Adrenal gland (tissue), 12 donors: ENCODE data around the gene ZMAT5. TPM values are rescaled to one million over a fixed set of nuclear protein-coding genes. Genes with fewer than 3 reads are reported as not detected.

Source experiments
- DNase-seq, 7 donors: peaks; one replicate each; pipeline ENCODE4 v3.0.0-alpha.2; 2019 to 2020
- H3K27ac ChIP-seq, 5 donors: fragments of 200-600 bp; sonication (generic) in 4 of 5; 1 replicate in 3 of 5; 2 replicates in 2 of 5; pipeline versions ENCODE4 v1.5.1 to v1.8.0; 2016 to 2020; ENCODE audit warnings: mild to moderate bottlenecking in 1 of 5
- H3K27me3 ChIP-seq: fragments of 200-600 bp; 2 replicates; pipeline ENCODE4 v1.8.0; 2021
- H3K36me3 ChIP-seq, 2 donors: fragments of 200-600 bp; replicated peaks in 1 of 2; 1 replicate in 1 of 2; 2 replicates in 1 of 2; pipeline versions ENCODE4 v1.5.1 to v1.8.0; 2018 to 2022
- H3K4me1 ChIP-seq, 2 donors: fragments of 200-600 bp; replicated peaks in 1 of 2; 1 replicate in 1 of 2; 2 replicates in 1 of 2; pipeline versions ENCODE4 v1.5.1 to v1.8.0; 2018 to 2021
- H3K4me3 ChIP-seq, 4 donors: fragments of 200-600 bp; sonication (generic) in 3 of 4; one replicate each; pipeline ENCODE4 v1.5.1; 2016 to 2018
- H3K9me3 ChIP-seq, 3 donors: fragments of 200-600 bp; sonication (generic) in 1 of 3; replicated peaks in 1 of 3; 1 replicate in 2 of 3; 2 replicates in 1 of 3; pipeline versions ENCODE4 v1.5.1 to v1.8.0; 2016 to 2021
- POLR2A ChIP-seq, 2 donors: fragments of 450-650 bp; IDR thresholded peaks; one replicate each; pipeline ENCODE4 v1.6.1; 2017; ENCODE audit warnings: antibody characterized with exemption in 2 of 2, mild to moderate bottlenecking in 2 of 2, moderate library complexity in 1 of 2
- WGBS, 4 donors: extraction: QIAGEN DNeasy Blood & Tissue Kit in 2 of 4; methylation state at CpG; one replicate each; pipeline versions ENCODE4 v1.1.5 to v1.1.7; 2013 to 2017; 5-methylcytosine and 5-hydroxymethylcytosine counted together
- intact Hi-C, 2 donors: fragments of 100-400 bp; cut with DNase I; formaldehyde crosslinking; loops; one replicate each; pipeline versions ENCODE4 v1.14.1 to v1.15.0; 2022 to 2023
- polyA plus RNA-seq, 3 donors: library from polyadenylated mRNA; stranded (reverse); fragments of 200-250 nt in 2 of 3; fragments of 350-450 nt in 1 of 3; fragmentation: Illumina TruSeq in 1 of 3; extraction: RNeasy Lipid Tissue Mini Kit (QIAGEN cat#74804) in 1 of 3; gene quantifications; one replicate each; pipeline ENCODE4 v1.2.3, GENCODE V29; 2013 to 2014
- total RNA-seq, 9 donors: library from RNA; depleted of rRNA in 4 of 9; stranded (reverse); fragments of >200 nt in 4 of 9; fragments of 120-200 nt in 1 of 9; fragmentation: NEBNext Ultra II Directional in 1 of 9; extraction: Animal tissue kit (Norgen Biotek cat#: 25700) in 1 of 9; gene quantifications; one replicate each; pipeline versions ENCODE4 v1.1.0 to v1.2.4, GENCODE V29; 2013 to 2023
- TF ChIP-seq, protein P1 (sequence below), 6 experiments: fragments of 450-650 bp in 4 of 6; fragments of 200-600 bp in 2 of 6; sonication (generic) in 1 of 6; IDR thresholded peaks; 1 replicate in 5 of 6; 2 replicates in 1 of 6; pipeline versions ENCODE4 v1.5.1 to v1.8.0; 2016 to 2021; ENCODE audit warnings: antibody characterized with exemption in 6 of 6, mild to moderate bottlenecking in 2 of 6, moderate library complexity in 1 of 6
- donor health status: healthy with polysubstance abuse.
- donor health status: Bipolar disorder and iron deficiency.
- donor health status: DM: yes; HTN: yes; CAD: no.
- donor health status: DM: no; HTN: no; CAD: no.
- donor health status: DM: no; HTN: no; CAD: no.
- donor health status: DM: yes; HTN: yes; CAD: no.

Gene ZMAT5
- total and polyA plus RNA-seq, 12 donors: 13.1 to 97.8 (median 34.8) TPM

DNA sequence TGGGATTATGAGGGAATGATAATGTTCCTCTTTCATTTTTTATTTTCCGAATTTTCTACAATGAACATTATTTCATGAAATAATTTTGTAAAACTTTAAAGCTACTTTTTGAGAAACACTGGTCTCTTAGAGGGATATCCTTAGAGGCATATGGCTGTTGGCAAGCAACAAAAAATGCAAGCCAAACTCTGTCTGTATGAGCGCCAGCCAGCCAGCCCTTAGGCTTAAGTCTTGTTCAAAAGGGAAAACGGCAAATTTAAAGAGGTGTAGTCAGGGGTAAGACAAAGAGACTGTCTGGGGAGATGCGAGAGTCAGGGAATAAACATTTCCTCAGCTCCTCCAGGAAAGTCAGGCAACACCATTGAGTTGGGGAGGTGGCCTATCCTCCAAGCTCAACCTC, 48.8 kb upstream of the ZMAT5 start:
- 88 to 91% (median 90%) methylated on average over 4 of the region's 4 CpGs for WGBS, 4 donors
- Histone ChIP-seq H3K27ac (no peak overlapping the region), H3K9me3 (no peaks in the 10 kb centered on the region)

DNA sequence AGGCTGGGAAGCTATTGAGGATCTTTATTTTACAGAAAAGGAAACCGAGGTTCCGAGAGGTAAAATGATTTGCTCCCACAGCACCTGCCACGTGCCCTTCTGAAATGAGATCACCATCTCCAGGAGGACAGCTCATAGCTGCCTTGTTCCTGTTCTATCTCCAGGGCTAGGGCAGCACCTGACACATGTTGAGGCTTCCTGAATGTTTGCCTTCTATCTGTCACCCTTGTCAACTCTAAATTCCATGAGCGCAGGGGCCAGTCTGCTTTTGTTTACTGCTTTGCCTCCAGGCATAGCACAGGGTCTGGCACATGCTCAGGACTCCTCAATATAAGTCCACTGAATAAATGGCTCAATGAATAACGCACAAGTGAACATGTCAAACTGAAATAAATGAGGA, 47.2 kb upstream of the ZMAT5 start:
- no peak for TF ChIP-seq POLR2A (IDR thresholded peaks at IDR 0.05)
- TF ChIP-seq, protein P1, sequence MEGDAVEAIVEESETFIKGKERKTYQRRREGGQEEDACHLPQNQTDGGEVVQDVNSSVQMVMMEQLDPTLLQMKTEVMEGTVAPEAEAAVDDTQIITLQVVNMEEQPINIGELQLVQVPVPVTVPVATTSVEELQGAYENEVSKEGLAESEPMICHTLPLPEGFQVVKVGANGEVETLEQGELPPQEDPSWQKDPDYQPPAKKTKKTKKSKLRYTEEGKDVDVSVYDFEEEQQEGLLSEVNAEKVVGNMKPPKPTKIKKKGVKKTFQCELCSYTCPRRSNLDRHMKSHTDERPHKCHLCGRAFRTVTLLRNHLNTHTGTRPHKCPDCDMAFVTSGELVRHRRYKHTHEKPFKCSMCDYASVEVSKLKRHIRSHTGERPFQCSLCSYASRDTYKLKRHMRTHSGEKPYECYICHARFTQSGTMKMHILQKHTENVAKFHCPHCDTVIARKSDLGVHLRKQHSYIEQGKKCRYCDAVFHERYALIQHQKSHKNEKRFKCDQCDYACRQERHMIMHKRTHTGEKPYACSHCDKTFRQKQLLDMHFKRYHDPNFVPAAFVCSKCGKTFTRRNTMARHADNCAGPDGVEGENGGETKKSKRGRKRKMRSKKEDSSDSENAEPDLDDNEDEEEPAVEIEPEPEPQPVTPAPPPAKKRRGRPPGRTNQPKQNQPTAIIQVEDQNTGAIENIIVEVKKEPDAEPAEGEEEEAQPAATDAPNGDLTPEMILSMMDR (IDR thresholded peaks at IDR 0.05): no peak
- 79 to 93% (median 83%) methylated on average over 5 of the region's 5 CpGs for WGBS, 4 donors
- Histone ChIP-seq H3K9me3 (no peaks in the 10 kb centered on the region), H3K4me3 (no peak overlapping the region), H3K36me3 (peaks cover 0 to 70% of the 10 kb centered on the region in 2 donors), H3K27me3 (no peaks in the 10 kb centered on the region), H3K4me1 (no peaks in the 10 kb centered on the region), H3K27ac (no peak overlapping the region)
- no peak for DNase-seq
- intact Hi-C loops: no loop called here

More for the DNA sequence above, 48.8 kb upstream of the ZMAT5 start:
- Histone ChIP-seq H3K36me3 (peaks cover 0 to 55% of the 10 kb centered on the region in 2 donors), H3K27me3 (no peaks in the 10 kb centered on the region), H3K4me3 (no peak overlapping the region), H3K4me1 (no peaks in the 10 kb centered on the region)
- TF ChIP-seq POLR2A (IDR thresholded peaks at IDR 0.05): no peak
- TF ChIP-seq, protein P1 (IDR thresholded peaks at IDR 0.05): no peak
- intact Hi-C loops: no loop called here
- no peak for DNase-seq

DNA sequence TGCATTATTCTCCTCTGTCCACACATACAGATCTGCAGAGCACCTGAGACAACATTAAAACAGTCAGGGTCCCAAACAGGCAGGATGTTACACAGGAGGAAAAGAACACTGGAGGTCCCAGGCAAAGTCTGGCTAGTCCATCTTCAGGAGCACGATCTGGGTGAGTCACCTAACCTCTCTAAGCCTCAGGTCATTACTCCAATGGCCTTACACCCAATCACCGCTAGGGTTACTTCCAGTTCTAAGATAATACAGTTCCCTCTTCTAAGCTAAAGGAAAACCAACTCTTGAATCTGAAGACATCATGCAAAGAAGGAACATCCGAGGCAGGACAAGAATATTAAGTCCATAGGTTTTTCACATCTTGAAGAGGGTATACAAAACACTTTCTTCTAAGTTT, 46.8 kb upstream of the ZMAT5 start:
- no peak overlapping the region for H3K4me3 ChIP-seq
- intact Hi-C loops: no loop called here
- H3K27ac ChIP-seq: no peak overlapping the region
- WGBS, 4 donors: 37 to 60% (median 53%) methylated on average over 3 of the region's 3 CpGs
- TF ChIP-seq POLR2A (IDR thresholded peaks at IDR 0.05): no peak
- TF ChIP-seq, protein P1 (IDR thresholded peaks at IDR 0.05): peak in 5 of 6 experiments; percentile 11 to 42 (median 35)
- H3K27me3 ChIP-seq: no peaks in the 10 kb centered on the region
- H3K9me3 ChIP-seq: no peaks in the 10 kb centered on the region
- H3K4me1 ChIP-seq: no peaks in the 10 kb centered on the region
- peak in 1 of 7 donors; percentile 44 for DNase-seq
- H3K36me3 ChIP-seq: peaks cover 0 to 71% of the 10 kb centered on the region in 2 donors

DNA sequence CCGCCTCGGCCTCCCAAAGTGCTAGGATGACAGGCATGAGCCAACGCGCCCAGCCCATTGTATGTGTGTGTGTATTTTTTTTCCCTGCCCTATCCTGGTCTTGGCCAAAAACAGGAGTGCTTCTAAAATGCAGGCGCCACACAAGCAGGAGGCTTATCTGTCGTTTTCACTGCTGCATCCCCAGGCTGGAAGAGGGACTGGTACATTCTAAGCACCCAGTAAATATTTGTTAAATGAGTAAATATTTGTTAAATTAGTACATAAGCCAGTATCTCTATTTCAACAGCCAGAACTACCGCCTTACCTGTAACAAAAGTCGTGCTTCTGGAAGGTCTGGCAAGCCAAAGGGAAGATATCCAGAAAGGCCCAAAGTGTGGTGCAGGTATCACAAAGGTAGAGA, 46.3 kb upstream of the ZMAT5 start:
- no peaks in the 10 kb centered on the region for H3K4me1 ChIP-seq
- TF ChIP-seq, protein P1 (IDR thresholded peaks at IDR 0.05): no peak
- TF ChIP-seq POLR2A (IDR thresholded peaks at IDR 0.05): no peak
- peaks cover 0 to 76% of the 10 kb centered on the region in 2 donors for H3K36me3 ChIP-seq
- no peak for DNase-seq
- whole genome bisulfite sequencing, 4 donors: 92 to 98% (median 96%) methylated on average over 4 to 8 of the region's 8 CpGs
- no peaks in the 10 kb centered on the region for H3K9me3 ChIP-seq
- H3K27me3 ChIP-seq: no peaks in the 10 kb centered on the region
- no peak overlapping the region for H3K4me3 ChIP-seq
- H3K27ac ChIP-seq: no peak overlapping the region
- intact Hi-C loops: no loop called here
